Karpas-422 (cell line): Measurements from ENCODE around the gene SUGT1. TPM values are rescaled to one million over a fixed set of nuclear protein-coding genes. Genes with fewer than 3 reads are reported as not detected.
"Not testable (repeated sequence)": the region's sequence is repeated elsewhere in the genome, so short reads cannot be mapped to it uniquely, and the experiment has no call there.

Experiments
- DNase-seq: peaks from one replicate; pipeline ENCODE4 v3.0.0-alpha.2; 2015
- H2AFZ ChIP-seq: fragments of 200-600 bp; sonication (generic); 2 replicates; pipeline ENCODE4 v1.6.1; 2014; ENCODE audit warnings: antibody characterized with exemption, low read length, mixed read lengths
- H3K27ac ChIP-seq: fragments of 200-600 bp; sonication (generic); 2 replicates; pipeline ENCODE4 v1.5.1; 2014; ENCODE audit warnings: mild to moderate bottlenecking, low read length, moderate library complexity
- H3K27me3 ChIP-seq: fragments of 200-600 bp; sonication (generic); 2 replicates; pipeline ENCODE4 v1.6.1; 2014; ENCODE audit warnings: low read length, mixed read lengths
- H3K36me3 ChIP-seq: fragments of 200-600 bp; sonication (generic); 2 replicates; pipeline ENCODE4 v1.6.1; 2014; ENCODE audit warnings: low read length, mixed read lengths; ENCODE audit not compliant: insufficient read depth
- H3K4me1 ChIP-seq: fragments of 200-600 bp; sonication (generic); 2 replicates; pipeline ENCODE4 v1.6.1; 2014; ENCODE audit warnings: mild to moderate bottlenecking, low read length, mixed read lengths
- H3K4me2 ChIP-seq: fragments of 200-600 bp; sonication (generic); 2 replicates; pipeline ENCODE4 v1.6.1; 2014; ENCODE audit warnings: low read length, low read depth, mild to moderate bottlenecking; ENCODE audit not compliant: poor library complexity, severe bottlenecking
- H3K4me3 ChIP-seq: fragments of 200-600 bp; sonication (generic); 2 replicates; pipeline ENCODE4 v1.5.1; 2014; ENCODE audit warnings: mild to moderate bottlenecking, antibody characterized with exemption, low read length, mixed read lengths
- H3K79me2 ChIP-seq: fragments of 200-600 bp; sonication (generic); 2 replicates; pipeline ENCODE4 v1.6.1; 2014; ENCODE audit warnings: mild to moderate bottlenecking, low read length, mixed read lengths
- H3K9ac ChIP-seq: fragments of 200-600 bp; sonication (generic); 2 replicates; pipeline ENCODE4 v1.6.0; 2014; ENCODE audit warnings: low read length
- H3K9me2 ChIP-seq: fragments of 200-600 bp; sonication (generic), shearing (Covaris generic); replicated peaks from 2 replicates; pipeline ENCODE4 v1.6.0; 2014; ENCODE audit warnings: mild to moderate bottlenecking, low read length, moderate library complexity; ENCODE audit not compliant: insufficient read depth
- H3K9me3 ChIP-seq: fragments of 300-700, 200-600 bp; sonication (generic); 2 replicates; pipeline ENCODE4 v1.6.1; 2014; ENCODE audit warnings: low read length, mixed read lengths
- H4K20me1 ChIP-seq: fragments of 200-600 bp; sonication (generic); 2 replicates; pipeline ENCODE4 v1.6.1; 2014; ENCODE audit warnings: mild to moderate bottlenecking, antibody characterized with exemption, low read length, low read depth; ENCODE audit not compliant: insufficient read depth
- total RNA-seq: library from RNA; depleted of rRNA; stranded (reverse); fragments of >200 nt; shearing (Covaris generic); gene quantifications from 2 replicates; pipeline ENCODE4 v1.2.3, GENCODE V29; 2014; ENCODE audit warnings: low replicate concordance

The SUGT1 gene
- total RNA-seq, 1 experiment from 2014 or later = 44.0 TPM

DNA sequence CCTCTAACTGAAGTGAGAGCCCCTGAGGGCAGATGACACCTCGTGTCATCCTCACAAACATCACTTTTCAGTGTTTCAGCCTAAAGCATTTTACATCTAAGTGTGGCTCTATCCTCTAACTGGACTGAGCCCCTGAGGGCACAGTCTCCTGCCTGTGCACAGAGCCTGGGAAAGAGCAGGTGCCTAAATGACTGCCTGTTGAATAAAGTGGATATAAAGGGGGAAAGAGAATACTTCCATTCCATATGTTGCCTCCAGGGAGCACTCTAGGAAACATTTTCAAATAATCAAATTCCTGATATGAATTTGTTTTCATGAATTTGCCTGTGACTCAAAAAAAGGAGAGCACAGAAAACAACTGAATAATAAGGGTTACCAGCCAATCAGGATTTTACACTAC lies 54.7 kb downstream of the SUGT1 start:
- Histone ChIP-seq H3K79me2 (no peaks in the 10 kb centered on the region), H3K9me3 (no peaks in the 10 kb centered on the region), H2AFZ (no peak overlapping the region), H3K27ac (no peak overlapping the region), H3K4me1 (no peaks in the 10 kb centered on the region), H3K27me3 (no peaks in the 10 kb centered on the region), H4K20me1 (no peaks in the 10 kb centered on the region; the same call in 1 of the 2 replicates), H3K9me2 (no peaks in the 10 kb centered on the region), H3K4me3 (no peak overlapping the region), H3K4me2 (no peak overlapping the region), H3K36me3 (no peaks in the 10 kb centered on the region), H3K9ac (no peak overlapping the region)
- DNase-seq = no peak

GRCh38 chr13:52708266-52708665 lies 55.6 kb downstream of the SUGT1 start:
- H3K79me2 ChIP-seq, H3K27me3 ChIP-seq, H3K9me2 ChIP-seq, H3K36me3 ChIP-seq, H4K20me1 ChIP-seq, H3K9ac ChIP-seq, H3K4me1 ChIP-seq, H3K9me3 ChIP-seq, H3K4me3 ChIP-seq, H3K27ac ChIP-seq, H3K4me2 ChIP-seq, DNase-seq, H2AFZ ChIP-seq: not testable (repeated sequence)

DNA sequence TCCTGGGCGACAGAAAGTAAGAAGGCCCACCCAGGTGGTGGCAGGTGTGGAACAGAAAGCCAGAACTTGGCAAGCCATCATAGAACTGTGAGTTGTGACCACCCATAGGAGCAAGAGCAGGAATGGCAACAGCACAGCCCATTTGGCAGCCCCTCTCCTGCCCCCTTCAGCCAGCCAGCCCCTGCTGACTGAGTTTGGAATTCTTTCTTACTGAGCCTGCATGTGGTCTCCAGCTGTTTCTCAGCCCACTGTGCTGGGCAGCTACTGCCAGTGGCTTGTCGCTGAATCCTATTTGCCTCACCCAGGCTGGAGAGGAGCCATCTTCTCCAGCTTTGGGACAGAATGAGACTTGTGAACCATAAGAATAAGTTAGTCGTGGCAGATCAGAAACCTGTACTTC lies 58.6 kb downstream of the SUGT1 start:
- Histone ChIP-seq H3K9me2 (no peaks in the 10 kb centered on the region), H3K9ac (no peak overlapping the region), H3K27ac (no peak overlapping the region), H3K4me3 (no peak overlapping the region), H4K20me1 (no peaks in the 10 kb centered on the region), H3K27me3 (no peaks in the 10 kb centered on the region), H3K4me1 (no peaks in the 10 kb centered on the region), H3K79me2 (no peaks in the 10 kb centered on the region), H3K4me2 (no peak overlapping the region), H3K9me3 (no peaks in the 10 kb centered on the region), H2AFZ (no peak overlapping the region), H3K36me3 (no peaks in the 10 kb centered on the region)
- DNase-seq = no peak

- no peak overlapping the region for H3K9ac ChIP-seq
- H3K9me2 ChIP-seq = no peaks in the 10 kb centered on the region
- no peaks in the 10 kb centered on the region for H4K20me1 ChIP-seq
- no peaks in the 10 kb centered on the region for H3K27me3 ChIP-seq
- no peak overlapping the region for H3K27ac ChIP-seq
- no peaks in the 10 kb centered on the region for H3K9me3 ChIP-seq
- no peak for DNase-seq
- no peak overlapping the region for H3K4me3 ChIP-seq
- H3K4me2 ChIP-seq = no peak overlapping the region
- no peaks in the 10 kb centered on the region for H3K4me1 ChIP-seq
- H2AFZ ChIP-seq = no peak overlapping the region
- no peaks in the 10 kb centered on the region for H3K36me3 ChIP-seq
- H3K79me2 ChIP-seq = no peaks in the 10 kb centered on the region
Observed at GRCh38 chr13:52712385-52712784, 59.7 kb downstream of the SUGT1 start.

GRCh38 chr13:52713894-52714293 lies 61.3 kb downstream of the SUGT1 start:
- Histone ChIP-seq H4K20me1 (no peaks in the 10 kb centered on the region), H3K4me3 (no peak overlapping the region), H3K4me2 (no peak overlapping the region), H2AFZ (no peak overlapping the region), H3K4me1 (no peaks in the 10 kb centered on the region), H3K36me3 (no peaks in the 10 kb centered on the region), H3K9ac (no peak overlapping the region), H3K9me3 (no peaks in the 10 kb centered on the region), H3K9me2 (no peaks in the 10 kb centered on the region), H3K27ac (no peak overlapping the region), H3K79me2 (no peaks in the 10 kb centered on the region), H3K27me3 (no peaks in the 10 kb centered on the region)
- DNase-seq = peak; percentile 35

DNA sequence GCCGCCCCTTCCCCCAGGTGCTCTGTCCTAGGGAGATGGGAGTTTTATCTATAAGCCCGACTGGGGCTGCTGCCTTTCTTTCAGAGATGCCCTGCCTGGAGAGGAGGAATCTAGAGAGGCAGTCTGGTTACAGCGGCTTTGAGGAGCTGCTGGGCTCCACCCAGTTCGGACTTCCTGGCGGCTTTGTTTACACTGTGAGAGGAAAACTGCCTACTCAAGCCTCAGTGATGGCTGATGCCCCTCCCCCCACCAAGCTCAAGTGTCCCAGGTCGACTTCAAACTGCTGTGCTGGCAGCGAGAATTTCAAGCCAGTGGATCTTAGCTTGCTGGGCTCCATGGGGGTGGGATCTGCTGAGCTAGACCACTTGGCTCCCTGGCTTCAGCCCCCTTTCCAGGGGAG lies 68.3 kb downstream of the SUGT1 start:
- H2AFZ ChIP-seq, H3K36me3 ChIP-seq, H3K9me2 ChIP-seq, H3K4me2 ChIP-seq, H3K9me3 ChIP-seq, DNase-seq, H3K9ac ChIP-seq, H3K4me3 ChIP-seq, H3K79me2 ChIP-seq, H3K27me3 ChIP-seq, H3K27ac ChIP-seq, H3K4me1 ChIP-seq, H4K20me1 ChIP-seq: not testable (repeated sequence)

DNA sequence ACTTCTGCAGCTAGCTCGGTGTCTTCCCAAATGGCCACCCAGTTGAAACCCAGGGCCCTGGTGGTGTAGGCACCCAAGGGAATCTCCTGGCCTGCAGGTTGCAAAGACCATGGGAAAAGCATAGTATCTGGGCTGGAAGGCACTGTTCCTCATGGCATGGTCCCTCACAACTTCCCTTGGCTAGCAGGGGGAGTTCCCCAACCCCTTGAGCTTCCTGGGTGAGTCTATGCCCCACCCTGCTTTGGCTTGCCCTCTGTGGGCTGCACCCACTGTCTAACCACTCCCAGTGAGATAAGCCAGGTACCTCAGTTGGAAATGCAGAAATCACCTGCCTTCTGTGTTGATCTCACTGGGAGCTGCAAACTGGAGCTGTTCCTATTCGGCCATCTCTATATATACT lies 68.7 kb downstream of the SUGT1 start:
- not testable (repeated sequence) for H3K9me3 ChIP-seq, H3K4me1 ChIP-seq, H2AFZ ChIP-seq, DNase-seq, H3K79me2 ChIP-seq, H3K27me3 ChIP-seq, H3K9me2 ChIP-seq, H3K4me2 ChIP-seq, H4K20me1 ChIP-seq, H3K9ac ChIP-seq, H3K4me3 ChIP-seq, H3K27ac ChIP-seq, H3K36me3 ChIP-seq

- no peak overlapping the region for H3K4me3 ChIP-seq
- H2AFZ ChIP-seq = no peak overlapping the region
- no peak overlapping the region for H3K9ac ChIP-seq
- H3K4me1 ChIP-seq = no peaks in the 10 kb centered on the region
- H3K27me3 ChIP-seq = no peaks in the 10 kb centered on the region
- no peaks in the 10 kb centered on the region for H4K20me1 ChIP-seq
- no peak for DNase-seq
- H3K4me2 ChIP-seq = no peak overlapping the region
- no peaks in the 10 kb centered on the region for H3K36me3 ChIP-seq
- H3K9me2 ChIP-seq = no peaks in the 10 kb centered on the region
- H3K79me2 ChIP-seq = no peaks in the 10 kb centered on the region
- no peak overlapping the region for H3K27ac ChIP-seq
- H3K9me3 ChIP-seq = no peaks in the 10 kb centered on the region
Observed at GRCh38 chr13:52723181-52723580, 70.5 kb downstream of the SUGT1 start.

GRCh38 chr13:52725302-52725701 lies 72.7 kb downstream of the SUGT1 start:
- Histone ChIP-seq H3K36me3 (no peaks in the 10 kb centered on the region), H3K4me1 (peaks cover 10% of the 10 kb centered on the region), H3K79me2 (no peaks in the 10 kb centered on the region), H3K4me2 (no peak overlapping the region), H3K27me3 (no peaks in the 10 kb centered on the region), H2AFZ (no peak overlapping the region), H3K9me2 (no peaks in the 10 kb centered on the region), H3K27ac (no peak overlapping the region), H4K20me1 (no peaks in the 10 kb centered on the region), H3K9me3 (no peaks in the 10 kb centered on the region), H3K9ac (no peak overlapping the region), H3K4me3 (no peak overlapping the region)
- no peak for DNase-seq
